HG03060 (cell line): ENCODE measurements around the gene HES5.

Experiments
- ATAC-seq: cut with Tn5 transposase; IDR thresholded peaks from one replicate; pipeline ENCODE4 v1.9.1; 2021; ENCODE audit warnings: low read depth, moderate number of reproducible peaks; ENCODE audit not compliant: unreplicated experiment

HES5 gene

DNA sequence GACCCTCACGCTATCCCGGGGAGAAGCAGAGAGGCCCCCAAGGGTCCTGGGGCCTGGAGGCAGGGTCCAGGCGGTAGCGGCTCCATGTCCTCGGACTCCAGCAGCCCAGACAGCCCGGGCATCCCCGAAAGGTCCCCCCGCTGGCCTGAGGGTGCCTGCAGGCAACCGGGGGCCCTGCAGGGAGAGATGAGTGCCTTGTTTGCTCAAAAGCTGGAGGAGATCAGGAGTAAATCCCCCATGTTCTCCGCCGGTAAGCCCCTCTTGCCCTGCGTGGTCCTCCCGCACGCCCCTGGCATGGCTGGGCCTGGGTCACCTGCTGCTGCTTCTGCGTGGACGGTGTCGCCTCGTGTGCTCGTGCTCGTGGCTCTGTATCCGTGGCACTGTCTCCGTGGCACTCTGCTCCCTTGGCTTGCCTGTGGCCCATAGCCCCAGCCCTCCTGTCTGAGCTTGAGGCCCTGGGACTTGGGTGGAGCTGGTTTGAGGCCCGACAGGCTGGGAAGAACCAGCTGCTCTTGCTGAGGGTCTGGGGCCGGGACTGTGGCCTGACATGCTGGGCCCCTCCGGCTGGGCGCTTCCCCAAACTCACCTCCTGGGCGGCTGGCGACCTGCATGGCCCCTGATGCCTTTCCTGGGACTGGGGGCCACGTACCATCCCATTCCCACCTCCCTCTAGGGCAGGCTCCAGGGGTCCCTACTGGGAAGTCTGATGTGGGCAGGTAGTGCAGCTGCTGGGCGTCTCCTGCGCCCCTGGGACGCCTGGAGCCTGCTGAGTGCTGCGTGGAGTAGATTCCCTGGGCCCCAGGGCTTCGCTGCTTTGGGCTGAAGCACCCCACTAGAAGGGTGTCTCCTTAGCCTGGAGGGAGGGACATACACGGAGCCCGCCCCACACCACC is 27.2 kb downstream of the HES5 start:
- ATAC-seq = no peak

GRCh38 chr1:2502210-2502609 is 27.9 kb downstream of the HES5 start:
- ATAC-seq = no peak

DNA sequence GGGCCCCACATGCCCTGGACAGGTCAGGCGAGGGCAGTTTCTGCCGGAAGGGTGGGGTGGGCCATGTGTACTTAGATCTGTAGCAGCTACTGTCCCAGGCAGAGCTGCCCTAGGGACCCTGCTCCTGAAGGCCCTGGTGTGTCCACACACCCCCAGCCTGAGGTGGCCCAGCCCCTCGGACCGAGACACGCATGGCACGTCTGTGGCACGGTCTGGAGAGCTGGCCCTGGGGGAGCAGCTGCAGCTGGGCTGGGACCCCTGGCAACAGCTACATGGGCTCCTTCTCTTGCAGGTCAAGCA is 28.3 kb downstream of the HES5 start:
- no peak for ATAC-seq

DNA sequence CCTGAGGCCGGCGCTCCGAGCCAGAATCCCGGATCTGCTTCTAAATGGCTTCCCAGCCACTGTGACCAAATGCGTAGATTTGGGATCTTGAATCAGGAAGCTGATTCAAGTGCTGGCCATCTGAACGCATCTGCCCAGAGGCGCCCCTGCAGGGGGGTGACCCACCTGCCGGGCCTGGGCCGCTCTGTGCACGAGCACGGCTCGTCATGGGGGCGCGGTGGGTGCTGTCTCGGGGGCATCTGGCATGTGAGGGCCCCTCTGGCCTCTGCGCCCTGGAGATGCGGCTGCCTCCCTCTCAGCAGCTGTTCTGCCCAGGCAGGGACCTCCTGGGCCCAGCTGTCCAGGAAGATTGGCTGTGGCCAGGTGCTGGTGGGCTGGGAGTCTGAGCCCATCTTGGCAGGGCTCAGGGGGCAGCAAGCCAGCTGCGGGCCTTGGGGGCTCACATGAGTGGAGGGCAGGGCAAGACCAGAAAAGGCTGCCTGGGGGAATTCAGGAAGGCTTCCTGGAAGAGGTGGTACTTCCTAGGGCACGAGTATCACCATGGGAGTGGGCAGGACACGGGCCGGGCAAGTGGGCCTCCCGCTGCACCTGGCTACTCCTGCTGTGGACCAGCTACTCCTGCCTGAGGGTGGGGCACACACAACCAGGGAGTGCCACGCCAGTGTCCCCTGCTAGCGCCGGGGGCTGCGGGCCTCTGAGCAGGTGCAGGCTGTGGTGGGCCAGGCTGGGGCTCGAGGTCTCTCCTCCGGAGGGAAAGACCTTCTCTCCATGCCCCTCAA is 28.8 kb downstream of the HES5 start:
- ATAC-seq = no peak

- ATAC-seq = no peak
Observed at GRCh38 chr1:2499986-2500596, 30.0 kb downstream of the HES5 start.

DNA sequence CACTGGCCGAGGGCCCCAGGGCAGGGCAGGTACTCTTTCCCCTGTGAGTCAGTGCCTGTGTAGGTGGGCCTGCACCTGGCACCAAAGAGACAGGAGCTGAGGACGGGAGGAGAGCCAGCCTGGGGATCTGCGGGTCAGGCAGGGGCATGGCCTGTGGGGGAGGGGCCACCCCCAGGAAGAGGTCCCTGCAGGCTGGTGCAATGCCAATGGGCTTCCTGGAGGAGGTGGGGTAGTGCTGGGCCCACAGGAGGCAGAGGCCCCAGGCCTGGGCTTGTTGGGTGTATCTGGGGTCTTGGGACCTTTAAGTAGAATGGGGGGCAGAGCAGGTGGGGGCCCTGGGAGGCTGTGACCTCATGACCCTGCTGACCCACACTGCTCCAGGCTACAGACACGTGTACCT is 30.8 kb downstream of the HES5 start:
- ATAC-seq = no peak

DNA sequence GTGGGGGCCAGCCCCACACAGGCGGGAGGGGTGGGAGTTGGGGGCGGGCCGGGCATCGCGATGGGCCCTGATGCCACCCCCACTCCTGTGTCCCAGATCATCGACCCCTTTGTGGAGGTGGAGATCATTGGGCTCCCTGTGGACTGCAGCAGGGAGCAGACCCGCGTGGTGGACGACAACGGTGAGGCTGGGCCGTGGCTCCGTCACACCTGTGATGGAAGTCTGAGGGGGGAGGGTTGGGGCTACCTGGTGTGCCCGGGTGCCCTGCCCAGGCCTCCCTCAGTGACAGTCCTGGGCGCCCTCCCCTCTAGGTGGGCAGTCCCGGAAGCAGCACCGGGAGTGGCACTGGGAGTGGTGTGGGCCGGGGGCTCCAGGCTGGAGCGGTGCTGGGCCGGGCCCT is 31.4 kb downstream of the HES5 start:
- no peak for ATAC-seq

GRCh38 chr1:2497891-2498290 is 32.2 kb downstream of the HES5 start:
- no peak for ATAC-seq

- no peak for ATAC-seq
Observed at GRCh38 chr1:2496746-2497145, 33.3 kb downstream of the HES5 start.

DNA sequence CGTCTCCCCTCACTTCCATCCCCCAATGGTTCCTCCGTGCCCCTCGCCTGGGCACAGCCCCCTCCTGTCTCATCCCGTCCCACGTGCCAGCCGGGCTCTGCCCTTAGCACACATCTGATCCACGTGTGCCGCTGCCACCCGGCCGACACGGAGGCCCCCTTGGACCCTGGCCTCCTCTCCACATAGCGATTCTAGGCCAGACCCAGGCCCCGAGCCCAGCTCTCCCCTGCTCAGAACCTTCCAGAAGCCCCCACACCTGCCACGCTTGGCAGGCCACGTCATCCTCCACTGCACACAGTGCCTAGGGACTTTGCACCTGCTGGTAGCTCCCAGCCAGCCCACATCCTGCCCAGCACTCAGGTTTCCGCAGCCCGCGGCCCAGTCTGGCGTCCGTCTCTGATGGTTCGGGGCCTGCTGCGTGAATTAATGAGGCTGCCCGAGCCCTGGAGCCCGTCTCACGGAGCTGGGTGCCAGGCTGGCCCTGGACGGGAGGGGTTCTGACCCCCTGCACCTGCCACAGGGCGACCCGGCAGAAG is 33.9 kb downstream of the HES5 start:
- ATAC-seq = no peak

GRCh38 chr1:2495546-2495945 is 34.5 kb downstream of the HES5 start:
- no peak for ATAC-seq

DNA sequence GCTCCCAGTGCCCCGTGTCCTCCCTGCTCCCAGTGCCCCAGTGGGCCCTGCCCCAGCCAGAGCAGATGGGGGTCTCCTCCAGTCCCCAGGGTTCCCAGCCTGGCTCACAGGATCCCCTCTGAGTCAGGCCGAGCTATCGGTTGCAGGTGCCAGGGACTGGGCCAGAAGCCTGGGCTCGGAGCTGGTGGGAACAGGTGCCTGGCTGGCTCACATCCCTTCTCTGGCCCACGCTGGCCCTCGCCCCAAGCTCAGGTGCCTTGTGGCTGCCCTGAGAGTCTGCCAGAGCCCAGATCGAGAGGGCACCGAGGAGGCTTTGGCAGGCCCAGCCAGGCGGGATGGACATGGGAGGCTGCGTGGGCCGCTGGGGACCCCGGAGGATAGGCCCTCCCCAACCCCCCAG is 35.0 kb downstream of the HES5 start:
- ATAC-seq = no peak

- ATAC-seq = no peak
Observed at GRCh38 chr1:2494323-2494693, 35.8 kb downstream of the HES5 start.

GRCh38 chr1:2493691-2494322 is 36.3 kb downstream of the HES5 start:
- no peak for ATAC-seq

DNA sequence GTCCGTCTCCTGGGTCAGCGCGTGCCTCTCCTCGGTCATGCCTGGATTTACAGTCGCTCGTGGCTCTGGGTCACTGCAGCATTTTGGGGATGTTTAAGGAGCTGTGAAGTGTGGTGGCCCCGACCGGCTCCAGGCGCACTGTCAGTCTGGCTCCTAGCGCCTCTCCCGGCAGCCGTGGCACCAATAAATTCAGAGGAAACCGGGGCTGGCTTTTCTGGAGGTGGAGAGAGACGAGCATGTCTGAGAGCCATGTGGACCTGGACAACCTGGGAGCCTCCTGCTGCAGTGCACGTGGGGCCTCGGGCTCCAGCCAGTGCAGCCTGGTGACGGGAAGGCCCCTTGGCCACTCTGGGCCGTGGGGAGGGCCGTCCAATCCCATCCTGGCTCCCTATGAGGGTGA is 36.8 kb downstream of the HES5 start:
- ATAC-seq = no peak

GRCh38 chr1:2492091-2492490 is 38.0 kb downstream of the HES5 start:
- no peak for ATAC-seq

GRCh38 chr1:2489615-2490014 is 40.4 kb downstream of the HES5 start:
- no peak for ATAC-seq

GRCh38 chr1:2488688-2489087 is 41.4 kb downstream of the HES5 start:
- ATAC-seq = no peak

GRCh38 chr1:2486558-2486957 is 43.5 kb downstream of the HES5 start:
- no peak for ATAC-seq

DNA sequence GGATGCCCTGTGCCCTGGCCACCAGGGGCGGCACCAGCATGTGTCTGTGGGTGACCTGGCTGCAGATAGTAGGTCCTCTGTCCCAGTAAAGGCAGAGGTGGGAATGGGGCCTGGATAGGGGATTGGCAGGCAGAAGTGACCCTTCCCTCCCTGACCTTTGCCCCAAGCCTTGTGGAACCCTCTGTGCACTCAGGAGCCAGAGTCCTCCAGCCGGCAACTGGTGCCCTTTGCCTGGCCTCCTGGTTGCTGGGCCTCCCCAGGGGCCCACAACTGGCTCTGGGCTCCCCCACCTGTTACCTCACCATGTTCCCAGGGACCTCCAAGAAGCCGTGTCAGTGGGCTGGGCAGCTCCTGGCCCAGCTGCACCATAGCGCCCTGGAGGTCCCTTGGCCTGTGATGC is 44.0 kb downstream of the HES5 start:
- ATAC-seq = no peak

DNA sequence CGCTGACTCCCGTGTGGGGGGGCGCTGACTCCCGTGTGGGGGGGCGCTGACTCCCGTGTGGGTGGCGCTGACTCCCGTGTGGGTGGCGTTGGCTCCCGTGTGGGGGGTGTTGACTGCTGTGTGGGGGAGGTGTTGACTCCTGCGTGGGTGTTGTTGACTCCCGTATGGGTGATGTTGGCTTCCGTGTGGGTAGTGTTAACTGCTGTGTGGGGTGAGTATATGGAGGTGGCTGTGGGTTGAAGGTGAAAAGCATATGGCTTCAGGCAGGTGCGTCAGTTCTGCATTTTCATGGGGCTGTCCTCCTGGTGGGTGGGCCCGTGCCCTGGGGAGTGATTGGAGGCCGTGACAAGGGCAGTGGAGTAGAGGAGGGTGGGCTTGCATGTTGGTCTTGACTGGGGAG is 46.1 kb downstream of the HES5 start:
- ATAC-seq = no peak
